Renal pelvis (tissue), 4 donors: Measurements from ENCODE around the gene ADCY2. TPM values are rescaled to one million over a fixed set of nuclear protein-coding genes. Genes with fewer than 3 reads are reported as not detected.
A peak's percentile ranks its signal among the peaks of the same experiment; 100 is the strongest.

Experiments used
- DNase-seq: peaks from one replicate; pipeline ENCODE4 v3.0.0-alpha.2; 2013
- polyA plus RNA-seq, 3 donors: library from polyadenylated mRNA; unstranded; fragments of 120-200 nt; gene quantifications; one replicate each; pipeline ENCODE4 v1.2.1, GENCODE V29; 2013; ENCODE audit not compliant: insufficient read length in 3 of 3

ADCY2 gene
- polyA plus RNA-seq, 3 donors, result 3.4 to 4.0 (median 3.7) TPM

DNA sequence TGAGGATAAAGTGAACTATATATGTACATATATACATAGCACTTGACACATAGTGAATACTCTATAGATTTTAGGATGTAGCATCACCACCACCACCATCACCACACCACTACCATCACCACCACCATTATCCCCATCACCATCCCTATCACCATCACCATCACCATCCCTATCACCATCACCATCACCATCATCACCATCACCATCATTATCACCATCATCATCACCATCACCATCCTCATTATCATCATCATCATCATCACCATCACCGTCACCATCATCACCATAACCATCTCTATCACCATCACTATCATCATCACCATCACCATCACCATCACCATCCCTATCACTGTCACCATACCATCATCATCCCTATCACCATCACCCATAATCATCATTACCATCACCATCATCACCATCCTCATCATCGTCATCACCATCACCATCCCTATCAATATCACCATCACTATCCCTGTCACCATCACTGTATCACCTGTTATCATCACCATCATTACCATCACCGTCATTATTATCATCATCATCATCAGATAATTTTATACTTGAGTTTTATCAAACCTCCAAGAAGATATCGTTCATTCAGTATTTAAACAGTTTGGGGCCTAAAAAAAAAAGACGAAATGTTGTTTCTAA, 345.6 kb downstream of the ADCY2 start:
- no peak for DNase-seq

DNA sequence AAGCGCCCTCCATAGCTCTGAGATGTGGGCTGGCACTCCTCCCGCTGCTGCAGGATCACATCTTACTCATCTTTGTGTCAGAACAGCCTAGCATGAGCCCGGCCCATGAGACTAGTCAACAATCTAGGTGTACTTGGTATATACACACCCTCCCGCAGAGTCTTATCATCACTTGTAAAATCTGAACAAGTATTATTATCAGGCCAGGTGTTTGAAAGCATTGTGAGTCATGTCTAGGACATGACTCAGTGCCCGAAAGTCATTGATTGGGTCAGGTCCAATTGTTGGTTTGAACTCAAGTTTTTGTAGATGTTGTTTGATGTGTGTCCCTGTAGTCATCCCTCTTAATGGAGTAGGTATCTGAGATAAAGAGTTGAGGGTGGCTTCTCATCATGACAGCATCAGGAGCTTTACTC, 346.3 kb downstream of the ADCY2 start:
- no peak for DNase-seq

DNA sequence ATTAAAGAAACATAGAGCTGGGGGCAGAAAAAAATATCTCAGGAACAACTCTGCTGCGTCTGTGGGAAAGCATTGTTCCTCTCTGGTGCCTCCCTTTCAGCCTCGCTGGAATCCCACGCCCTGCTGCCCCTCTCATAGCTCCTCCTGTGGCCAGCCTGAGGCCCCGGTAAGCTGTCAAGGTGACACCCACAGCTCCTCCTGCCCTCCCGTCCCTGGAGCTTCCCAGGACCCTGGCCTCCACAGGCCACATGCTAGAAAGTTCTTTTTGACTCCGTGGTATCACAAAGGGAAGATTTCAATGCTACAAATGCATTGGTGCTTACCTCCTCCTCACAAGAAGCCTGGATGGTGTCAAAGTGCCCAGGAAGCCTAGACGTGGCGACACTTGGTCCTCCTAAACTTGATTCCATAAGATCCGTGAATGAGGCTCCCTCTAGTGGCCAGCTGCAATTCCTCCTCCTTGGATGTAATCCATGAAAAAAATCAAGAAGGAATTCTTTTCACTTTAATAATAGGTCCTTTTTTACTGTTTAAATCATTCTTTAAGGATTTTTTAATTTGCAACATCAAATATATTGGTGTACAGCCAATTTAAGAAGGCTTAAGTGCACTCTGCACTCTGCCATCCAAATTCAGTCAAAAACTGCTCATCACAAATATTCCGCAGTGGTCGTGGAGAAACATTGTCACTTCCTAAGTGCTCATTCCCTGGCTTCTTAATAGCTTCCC, 350.1 kb downstream of the ADCY2 start:
- DNase-seq, result peak; percentile 58

DNA sequence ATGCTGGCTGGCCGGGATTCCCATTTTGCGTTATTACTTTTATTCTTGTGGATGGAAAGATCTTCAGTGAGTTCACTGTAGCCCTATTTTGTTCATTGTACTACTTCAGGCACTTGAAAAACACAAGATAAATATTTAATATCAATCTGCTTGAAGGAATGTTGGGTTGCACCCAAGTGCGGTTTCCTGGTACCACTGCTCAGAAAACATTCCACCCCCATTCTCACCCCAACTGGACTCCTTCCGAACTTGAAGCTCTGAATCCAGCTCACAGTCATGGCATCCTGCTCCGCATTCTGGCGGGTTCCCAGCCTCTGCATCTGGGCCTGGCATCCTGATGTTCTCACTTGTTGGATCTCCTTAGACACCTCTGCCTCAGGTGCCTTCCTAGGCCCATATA, 351.8 kb downstream of the ADCY2 start:
- DNase-seq, result no peak

DNA sequence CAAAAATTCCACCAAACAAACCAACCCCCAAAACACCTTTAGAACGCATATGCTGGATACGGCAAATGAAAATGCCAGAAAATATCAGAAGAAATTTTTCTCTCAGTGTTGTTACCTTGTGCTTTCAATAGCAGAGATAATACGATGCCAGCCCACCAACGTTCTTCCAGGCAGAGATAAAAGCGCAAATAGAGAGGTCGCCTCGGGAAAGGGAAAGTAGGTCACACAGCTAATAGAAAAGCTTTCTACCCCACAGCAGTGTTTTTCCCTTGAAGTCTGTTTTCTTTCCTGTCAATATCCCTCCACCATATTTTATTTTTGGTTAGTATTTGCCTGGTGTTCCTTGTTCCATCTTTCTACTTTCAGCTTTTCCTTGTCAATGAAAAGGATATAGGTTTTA, 353.7 kb downstream of the ADCY2 start:
- no peak for DNase-seq

DNA sequence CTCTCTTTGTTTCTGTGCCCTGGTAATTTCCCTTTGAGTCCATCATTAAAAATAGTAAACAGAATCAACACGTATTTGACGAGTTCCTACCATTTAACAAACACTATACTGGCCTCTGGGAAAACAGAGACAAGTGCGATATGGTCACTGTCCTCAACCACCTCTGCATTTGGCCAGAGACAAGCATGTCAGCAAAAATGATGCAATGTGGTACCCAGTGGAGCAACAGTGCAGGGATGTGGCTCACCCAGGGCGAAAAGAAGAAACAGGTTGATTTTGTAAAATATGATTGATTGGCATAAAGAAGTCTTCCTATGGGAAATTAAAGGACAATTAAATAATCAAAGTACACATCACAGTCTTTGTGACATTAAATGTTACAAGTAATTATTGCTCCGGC, 355.9 kb downstream of the ADCY2 start:
- DNase-seq, result no peak

DNA sequence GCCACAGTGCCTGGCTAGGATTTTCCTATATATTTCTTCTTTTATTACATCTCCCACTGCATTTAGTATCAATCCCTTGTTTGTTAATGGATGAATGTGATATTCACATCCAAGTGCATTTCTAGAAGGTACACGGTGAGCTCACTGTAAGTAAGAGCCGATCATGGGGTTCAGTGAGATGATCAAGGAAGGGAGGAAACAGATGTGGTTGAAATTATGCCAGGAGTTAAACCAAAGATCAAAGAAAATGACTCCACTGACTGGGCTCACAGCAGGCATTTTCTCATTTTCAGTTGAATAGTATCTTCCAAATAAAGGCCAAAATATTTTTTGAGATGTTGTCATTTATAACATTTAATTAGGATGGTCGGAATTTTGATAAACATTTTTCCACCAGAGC, 357.2 kb downstream of the ADCY2 start:
- DNase-seq, result no peak

DNA sequence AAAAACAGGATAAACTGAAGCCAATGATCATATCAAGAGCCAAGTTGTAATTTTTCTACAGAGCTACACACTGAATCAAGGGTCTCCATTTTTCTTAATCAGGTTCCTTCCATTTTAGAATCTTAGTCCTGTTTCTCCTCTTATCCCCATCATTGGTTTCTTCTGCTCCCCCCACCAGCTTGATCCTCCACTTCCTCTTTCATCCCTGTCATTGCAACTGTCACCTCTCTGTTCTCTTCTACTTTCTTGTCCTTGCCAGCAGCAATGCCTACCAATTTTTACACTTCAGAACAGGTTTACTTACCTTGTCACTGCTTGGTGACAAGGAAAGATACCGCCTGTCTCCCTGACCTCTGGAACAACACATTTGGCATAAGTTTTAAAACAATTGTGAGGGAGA, 357.7 kb downstream of the ADCY2 start:
- DNase-seq, result no peak

DNA sequence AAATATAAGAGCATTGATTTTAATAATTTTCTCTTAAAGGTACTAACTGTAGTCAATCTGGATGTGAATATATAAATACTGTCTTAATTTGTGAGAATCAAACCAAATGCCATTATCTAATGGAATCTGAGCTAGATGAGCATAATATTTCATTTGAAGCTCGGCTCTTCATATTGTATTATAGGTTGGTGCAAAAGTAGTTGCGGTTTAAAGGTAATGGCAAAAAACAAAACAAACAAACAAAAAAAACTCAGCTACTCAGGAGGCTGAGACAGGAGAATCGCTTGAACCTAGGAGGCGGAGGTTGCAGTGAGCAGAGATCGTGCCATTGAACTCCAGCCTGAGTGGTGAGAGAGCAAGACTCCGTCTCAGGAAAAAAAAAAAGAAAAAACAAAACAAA, 358.6 kb downstream of the ADCY2 start:
- no peak for DNase-seq

DNA sequence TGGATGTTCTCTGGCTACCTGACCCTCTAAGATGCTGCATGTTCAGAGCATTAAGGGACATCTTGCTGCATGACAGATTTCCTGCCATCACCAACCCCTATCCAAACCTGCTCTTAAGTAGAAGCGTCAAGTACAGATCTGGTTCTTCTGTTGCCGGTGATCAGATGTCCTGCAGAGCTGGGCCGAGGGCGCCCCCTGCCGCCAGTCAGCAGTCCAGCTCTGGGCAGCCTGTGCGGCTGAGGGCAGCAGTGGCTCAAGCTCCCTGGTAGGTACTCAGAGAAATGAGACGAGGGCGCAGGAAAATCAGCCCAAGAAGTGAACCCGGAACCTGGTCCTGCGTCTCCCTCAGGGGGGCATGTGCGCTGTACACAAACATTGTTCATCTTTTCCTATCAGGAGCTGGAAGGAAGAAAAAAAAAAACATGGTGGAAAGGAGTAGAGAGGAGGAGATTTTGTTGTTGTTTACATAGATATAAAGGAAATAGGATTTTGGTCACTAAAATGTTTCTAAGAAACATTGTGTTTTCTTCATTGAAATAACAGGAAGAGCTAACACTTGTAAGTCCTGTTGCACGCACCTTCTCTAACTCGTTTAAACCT, 359.2 kb downstream of the ADCY2 start:
- no peak for DNase-seq

DNA sequence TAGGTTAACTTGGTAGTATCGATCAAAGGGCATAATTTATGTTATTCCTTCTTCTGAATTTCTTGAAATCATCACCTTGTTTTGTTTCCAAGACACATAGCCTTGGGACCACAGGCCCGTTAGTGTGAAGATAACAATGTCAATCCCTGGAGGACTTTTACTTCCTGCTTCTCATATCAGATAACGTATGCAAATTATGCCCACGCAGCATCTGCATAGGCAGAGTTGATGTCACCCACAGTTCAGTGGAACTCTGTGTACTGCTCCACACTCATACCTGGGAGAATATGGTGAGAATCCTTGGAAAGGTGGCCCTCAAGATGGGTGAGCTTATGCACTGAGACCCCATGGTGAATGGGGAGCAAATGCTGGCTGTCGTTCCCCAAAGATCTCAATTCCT, 360.0 kb downstream of the ADCY2 start:
- no peak for DNase-seq

DNA sequence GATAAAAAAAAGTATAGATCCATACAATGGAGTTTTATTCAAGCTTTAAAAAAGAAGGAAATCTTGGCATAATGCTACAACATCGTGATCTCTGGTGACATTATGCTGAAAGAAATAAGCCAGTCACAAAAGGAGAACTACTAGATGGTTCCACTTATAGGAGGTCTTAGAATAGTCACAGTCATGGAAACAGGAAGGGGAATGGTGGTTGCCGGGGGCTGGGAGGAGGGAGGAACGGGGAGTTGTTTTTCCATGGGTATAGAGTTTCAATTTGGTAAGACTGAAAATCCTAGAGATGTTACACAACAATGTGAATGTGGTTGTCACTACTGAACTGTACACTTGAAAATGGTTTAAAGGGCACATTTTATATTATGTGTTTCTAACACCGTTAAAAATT, 360.5 kb downstream of the ADCY2 start:
- DNase-seq, result no peak

DNA sequence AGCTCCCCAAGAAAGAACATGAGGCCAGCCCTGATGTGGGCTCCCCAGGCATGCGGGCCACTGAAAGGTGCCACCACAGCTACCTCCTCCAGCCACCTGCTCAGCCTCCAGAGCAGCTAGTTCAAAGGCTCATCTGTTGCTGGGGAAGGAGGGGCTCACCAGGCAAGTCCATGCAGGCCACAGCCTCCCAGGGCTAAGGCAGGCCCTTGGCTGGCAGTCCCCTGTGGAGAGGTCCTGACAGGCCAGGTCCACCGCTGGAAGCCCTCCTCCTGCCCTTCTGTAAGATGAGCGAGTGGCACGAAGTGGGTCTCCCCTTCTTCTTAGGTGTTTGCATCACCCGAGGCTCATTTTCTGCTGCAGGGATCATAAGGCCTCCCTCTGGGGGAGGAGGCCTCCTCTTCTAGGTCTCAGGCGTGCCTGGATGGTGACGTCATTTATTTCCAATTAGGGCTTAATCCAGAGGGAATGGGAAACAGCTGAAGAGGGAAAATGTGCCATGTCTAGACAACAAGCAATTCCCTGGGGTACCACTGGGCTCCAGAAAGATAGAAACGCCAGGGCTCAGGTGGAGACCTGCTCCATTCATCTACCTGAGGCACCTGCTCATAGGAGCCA, 363.4 kb downstream of the ADCY2 start:
- DNase-seq, result no peak

DNA sequence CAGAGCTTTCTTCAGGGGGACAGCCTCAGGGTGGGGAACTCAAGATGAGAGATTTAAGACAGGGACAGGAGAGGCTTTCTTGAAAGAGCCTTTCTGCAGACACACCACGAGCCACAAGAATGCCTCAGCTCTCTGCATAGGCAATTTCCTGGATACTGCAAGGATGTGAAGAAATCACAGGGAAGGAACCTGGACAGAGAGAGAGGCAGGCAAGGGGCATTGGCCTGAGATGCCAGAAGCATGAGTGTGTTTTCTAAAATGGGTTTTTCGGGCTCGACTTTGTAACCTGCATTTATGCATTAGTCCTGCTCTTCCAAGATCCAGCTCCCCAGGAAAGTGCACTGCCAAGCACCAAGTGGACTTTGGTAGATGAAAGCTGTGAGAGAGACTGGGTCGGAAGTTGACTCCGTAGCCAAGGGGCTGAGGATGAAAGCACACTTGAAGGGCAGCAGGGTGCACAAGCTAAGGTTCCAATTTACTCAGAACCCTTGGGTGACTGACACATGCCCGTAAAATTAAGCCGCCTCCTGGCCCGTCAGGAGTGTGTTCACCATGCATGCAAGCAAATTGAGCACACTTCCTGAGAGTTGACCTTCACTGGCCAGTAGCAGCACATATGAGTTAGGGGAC, 364.1 kb downstream of the ADCY2 start:
- no peak for DNase-seq

DNA sequence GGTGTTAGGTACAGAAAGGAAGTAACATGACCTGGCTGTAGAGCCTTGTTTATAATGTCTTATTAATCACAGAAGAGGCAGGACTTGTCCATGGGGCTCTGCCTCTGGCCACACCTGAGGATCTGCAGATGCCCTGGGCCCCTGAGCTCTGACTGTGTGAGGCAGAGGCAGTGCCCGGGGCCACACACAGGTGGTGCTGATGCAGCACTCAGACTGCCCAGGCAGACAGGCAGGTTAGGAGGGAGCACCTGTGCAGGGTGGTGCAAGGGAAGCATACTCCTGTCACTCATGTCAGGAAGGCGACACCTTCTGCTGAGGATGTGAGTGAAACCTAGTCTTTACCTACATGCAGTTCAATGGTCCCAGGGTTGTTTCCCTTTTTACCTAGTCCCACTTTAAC, 366.3 kb downstream of the ADCY2 start:
- DNase-seq, result no peak

DNA sequence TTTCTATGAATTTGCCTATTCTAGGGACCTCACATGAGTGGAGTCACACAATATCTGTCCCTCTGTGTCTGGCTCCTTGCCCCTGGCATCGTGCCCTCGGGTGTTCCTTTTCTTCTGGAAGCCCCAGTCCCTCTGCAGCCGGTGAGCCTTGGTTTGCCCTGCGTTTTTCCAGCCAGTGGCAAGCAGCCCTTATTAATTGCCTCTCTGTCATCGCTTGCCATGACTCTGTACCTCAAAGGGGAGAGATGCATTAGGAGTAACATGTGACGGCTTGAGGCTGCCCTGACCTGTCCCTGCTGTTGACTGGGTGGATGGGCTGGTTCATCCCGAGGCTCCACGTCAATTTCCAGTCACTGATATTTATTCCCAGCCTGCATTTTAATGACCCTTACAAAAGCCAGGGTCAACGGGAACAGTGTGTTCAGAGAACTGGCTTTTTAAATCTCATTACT, 367.7 kb downstream of the ADCY2 start:
- no peak for DNase-seq

DNA sequence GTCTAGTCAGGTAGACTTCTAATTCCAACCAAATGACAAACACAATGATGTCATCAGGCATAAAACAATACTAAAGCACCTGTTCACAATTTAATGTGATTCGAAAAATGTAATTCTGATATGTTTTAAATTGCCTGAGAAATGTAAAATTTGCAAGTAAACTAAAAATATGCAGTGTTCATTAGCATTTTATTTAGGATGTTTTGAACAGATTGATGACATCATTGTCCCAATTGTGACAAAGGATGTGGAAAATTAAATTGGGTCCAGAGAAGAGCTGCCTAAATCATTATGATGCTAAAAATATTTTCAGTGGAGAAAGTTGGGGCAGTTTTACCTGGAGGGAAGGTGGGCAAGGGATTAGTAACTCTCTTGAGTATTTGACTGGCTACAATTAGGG, 368.5 kb downstream of the ADCY2 start:
- no peak for DNase-seq

DNA sequence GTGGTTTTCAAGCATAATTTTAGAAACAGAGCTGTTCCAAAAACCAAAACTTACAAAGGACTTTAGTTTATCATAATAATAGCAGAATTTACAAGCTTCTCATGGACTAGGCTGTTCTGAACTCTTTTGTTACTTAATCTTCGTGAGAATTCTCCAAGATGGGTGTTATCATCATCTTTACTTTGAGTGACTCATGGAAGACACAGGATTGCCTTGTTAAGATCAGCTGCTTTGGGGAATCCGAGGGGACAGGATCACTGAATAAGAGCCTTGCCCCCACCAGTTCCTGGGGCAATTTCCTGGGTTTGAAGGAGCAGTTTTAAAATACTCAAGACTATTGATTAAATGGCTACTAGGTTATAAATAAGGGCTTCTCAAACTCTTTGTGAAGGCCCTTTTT, 374.5 kb downstream of the ADCY2 start:
- no peak for DNase-seq

DNA sequence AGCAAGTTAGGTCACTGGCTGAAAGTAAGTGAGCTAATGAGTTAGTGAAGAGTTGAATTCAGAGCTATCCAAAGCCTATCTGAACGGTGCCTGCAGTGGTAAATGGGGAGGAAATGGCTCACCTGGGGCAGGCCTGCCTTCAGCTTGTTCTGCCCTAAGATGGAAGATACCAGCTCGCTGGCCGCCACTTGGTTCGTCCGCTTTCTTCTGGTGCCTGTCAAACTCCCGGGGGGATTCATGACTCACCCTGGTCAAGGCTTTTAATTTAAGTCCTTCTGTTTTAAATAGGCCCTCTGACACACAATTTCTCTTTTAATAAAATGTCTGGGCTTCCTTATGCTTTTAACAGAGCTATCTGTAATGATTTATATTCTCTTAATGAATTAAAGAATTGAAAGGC, 376.2 kb downstream of the ADCY2 start:
- DNase-seq, result no peak

DNA sequence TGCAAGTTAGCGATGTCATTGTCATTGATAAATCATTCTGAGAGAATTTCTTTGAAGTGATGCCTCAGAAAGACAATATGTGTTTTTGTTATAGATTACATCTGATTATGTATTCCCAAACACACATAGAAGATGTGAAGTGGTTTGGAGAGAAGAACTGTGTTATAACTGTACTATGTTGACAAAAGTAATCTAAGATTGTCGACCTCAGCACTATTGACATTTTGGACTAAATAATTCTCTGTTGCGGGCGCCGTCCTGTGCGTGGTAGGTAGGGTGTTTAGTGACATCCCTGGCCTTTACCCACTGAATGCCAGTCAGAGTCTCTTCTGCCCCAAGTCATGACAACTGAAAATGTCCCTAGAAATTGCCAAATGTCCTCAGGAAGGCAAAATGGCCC, 377.2 kb downstream of the ADCY2 start:
- DNase-seq, result no peak

DNA sequence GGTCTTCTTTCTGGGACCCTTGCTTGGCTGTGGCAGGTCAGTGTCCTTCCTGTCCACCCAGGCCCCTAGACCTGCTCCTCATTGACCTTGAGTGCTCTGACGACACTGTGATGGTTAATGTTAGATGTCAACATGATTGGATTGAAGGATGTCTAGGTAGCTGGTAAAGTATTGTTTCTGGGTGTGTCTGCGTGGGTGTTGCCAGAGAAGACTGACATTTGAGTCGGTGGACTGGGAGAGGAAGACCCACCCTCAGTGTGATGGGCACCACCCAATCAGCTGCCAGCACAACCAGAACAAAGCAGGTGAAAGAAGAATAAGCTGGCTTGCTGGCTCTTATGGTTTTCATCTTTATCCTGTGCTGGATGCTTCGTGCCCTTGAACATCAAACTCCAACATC, 380.5 kb downstream of the ADCY2 start:
- DNase-seq, result no peak
